K562 (cell line): ENCODE results near the gene ANKRD31.

Source experiments
- COPS2 ChIP-seq: fragments of 450-650 bp; conservative IDR thresholded peaks from 2 replicates; pipeline ENCODE4 v1.6.1; 2016; ENCODE audit warnings: mild to moderate bottlenecking, moderate library complexity
- FOXA1 ChIP-seq: fragments of 450-650 bp; IDR thresholded peaks from 2 replicates; pipeline ENCODE4 v1.6.1; 2016; ENCODE audit warnings: mild to moderate bottlenecking, borderline replicate concordance
- NRF1 ChIP-seq, 2 experiments: fragments of 450-650 bp; IDR thresholded peaks in 1 of 2; conservative IDR thresholded peaks in 1 of 2; 2 replicates each; pipeline ENCODE4 v1.6.1; 2014; ENCODE audit warnings: mild to moderate bottlenecking in 2 of 2
- RBBP5 ChIP-seq: fragments of 200-600 bp; sonication (generic); IDR thresholded peaks from 2 replicates; pipeline ENCODE4 v1.6.1; 2012; ENCODE audit warnings: borderline replicate concordance, mild to moderate bottlenecking, low read length, control low read depth, inconsistent platforms; ENCODE audit not compliant: insufficient read depth, poor library complexity, severe bottlenecking
- RBFOX2 ChIP-seq: fragments of 200-400 bp; formaldehyde crosslinking; IDR thresholded peaks from 2 replicates; pipeline ENCODE4 v1.6.1; 2017; ENCODE audit warnings: low read depth, mild to moderate bottlenecking, low read length, moderate library complexity
- RBM15 ChIP-seq: fragments of 200-400 bp; formaldehyde crosslinking; IDR thresholded peaks from 2 replicates; pipeline ENCODE4 v1.6.1; 2018; ENCODE audit warnings: mild to moderate bottlenecking, low read length, moderate library complexity; ENCODE audit not compliant: insufficient read depth
- TEAD4 ChIP-seq, 2 experiments: sonication (generic) in 1 of 2; formaldehyde crosslinking in 1 of 2; IDR thresholded peaks; 2 replicates each; pipeline versions ENCODE4 v1.6.1 to v1.8.0; 2012 to 2022; ENCODE audit warnings: borderline replicate concordance in 1 of 2, inconsistent platforms in 1 of 2, low read length in 1 of 2, mild to moderate bottlenecking in 1 of 2, missing genetic modification reagents in 1 of 2
- ZNF324 ChIP-seq: fragments of 250-450 bp; sonication (Bioruptor Pico); IDR thresholded peaks from 2 replicates; pipeline ENCODE4 v1.4.0; 2020; ENCODE audit warnings: mild to moderate bottlenecking
- TF ChIP-seq, protein P1 (sequence below): sonication (generic); formaldehyde crosslinking; IDR thresholded peaks from 2 replicates; pipeline ENCODE4 v1.9.0; 2022; ENCODE audit warnings: mild to moderate bottlenecking, missing genetic modification reagents

DNA sequence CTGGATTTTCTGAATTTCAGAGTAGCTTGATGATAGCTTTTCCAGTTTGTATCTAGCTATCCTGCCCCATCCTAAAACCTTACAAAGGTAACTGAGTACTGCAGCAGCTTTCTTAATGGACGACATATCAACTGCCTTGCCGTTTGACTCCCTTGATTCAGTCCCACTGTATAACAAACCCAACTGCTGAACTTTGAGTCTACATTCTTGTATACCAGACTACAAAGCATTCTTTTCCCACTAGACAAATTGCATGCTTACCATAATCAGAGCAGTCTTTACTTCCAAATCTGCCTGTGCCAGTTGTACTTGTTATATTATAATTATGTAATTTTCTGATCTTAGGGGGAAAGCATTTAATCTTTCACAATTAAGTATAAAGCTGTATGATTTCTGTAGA, 47.3 kb downstream of the ANKRD31 start:
- TF ChIP-seq TEAD4 (IDR thresholded peaks at IDR 0.05; ENCODE audit: low read length), result no peak
- no peak for TF ChIP-seq TEAD4 (CRISPR knock-in tag; IDR thresholded peaks at IDR 0.05; ENCODE audit: borderline replicate concordance)
- no peak for TF ChIP-seq ZNF324 (CRISPR knock-in tag)
- TF ChIP-seq RBBP5, result no peak
- TF ChIP-seq FOXA1, result no peak
- no peak for TF ChIP-seq RBFOX2
- no peak for TF ChIP-seq COPS2
- TF ChIP-seq RBM15, result no peak
- TF ChIP-seq, protein P1, sequence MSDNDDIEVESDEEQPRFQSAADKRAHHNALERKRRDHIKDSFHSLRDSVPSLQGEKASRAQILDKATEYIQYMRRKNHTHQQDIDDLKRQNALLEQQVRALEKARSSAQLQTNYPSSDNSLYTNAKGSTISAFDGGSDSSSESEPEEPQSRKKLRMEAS (CRISPR knock-in tag), result no peak
- TF ChIP-seq NRF1 (conservative IDR thresholded peaks at IDR 0.05 in 1 of 2, IDR thresholded peaks at IDR 0.05 in 1 of 2), result no peak
